GM12872 (cell line): ENCODE measurements around the gene FGGY.

Experiments used
- CTCF ChIP-seq: IDR thresholded peaks from 3 replicates; pipeline ENCODE4 v1.5.1; 2011; ENCODE audit warnings: low read depth, mild to moderate bottlenecking, low read length, moderate library complexity; ENCODE audit not compliant: insufficient read depth

FGGY gene

GRCh38 chr1:59803458-59804038, 506.7 kb downstream of the FGGY start:
- no peak for TF ChIP-seq CTCF

- no peak for TF ChIP-seq CTCF
Observed at GRCh38 chr1:59804301-59804700, 507.4 kb downstream of the FGGY start.

GRCh38 chr1:59805554-59805953, 508.7 kb downstream of the FGGY start:
- no peak for TF ChIP-seq CTCF
